HUES64 (cell line): ENCODE data around the gene COPS7A. TPM values are rescaled to one million over a fixed set of nuclear protein-coding genes. Genes with fewer than 3 reads are reported as not detected.

Experiments
- H3K27ac ChIP-seq: 2 replicates; pipeline ENCODE4 v1.7.0; 2013; ENCODE audit warnings: low read depth, low read length, inconsistent platforms
- H3K27me3 ChIP-seq: 2 replicates; pipeline ENCODE4 v1.6.1; 2013; ENCODE audit warnings: mild to moderate bottlenecking, low read length; ENCODE audit not compliant: insufficient read depth
- H3K36me3 ChIP-seq: 2 replicates; pipeline ENCODE4 v1.6.1; 2013; ENCODE audit warnings: mild to moderate bottlenecking, low read length; ENCODE audit not compliant: insufficient read depth
- H3K4me1 ChIP-seq: 2 replicates; pipeline ENCODE4 v1.6.1; 2013; ENCODE audit warnings: mild to moderate bottlenecking, low read length, moderate library complexity; ENCODE audit not compliant: insufficient read depth
- H3K4me3 ChIP-seq: 2 replicates; pipeline ENCODE4 v1.5.1; 2013; ENCODE audit warnings: mild to moderate bottlenecking, low read length, moderate library complexity
- H3K9ac ChIP-seq: 2 replicates; pipeline ENCODE4 v1.6.1; 2013; ENCODE audit warnings: mild to moderate bottlenecking, low read depth, low read length
- H3K9me3 ChIP-seq: 2 replicates; pipeline ENCODE4 v1.6.1; 2013; ENCODE audit warnings: low read depth, low read length; ENCODE audit not compliant: insufficient read depth
- WGBS: fragments of 150-250, 120-280 bp; methylation state at CpG from one replicate; pipeline ENCODE4 v1.1.7; 2013; ENCODE audit warnings: missing lambda C conversion rate; 5-methylcytosine and 5-hydroxymethylcytosine counted together
- polyA plus RNA-seq, 2 experiments: library from polyadenylated mRNA; stranded (reverse); fragments of 50-300 nt; gene quantifications; one replicate each; pipeline ENCODE4 v1.2.3, GENCODE V29; 2013

COPS7A gene
- polyA plus RNA-seq (2013, experiment 1 of 2) = 32.1 TPM
- 31.7 TPM for polyA plus RNA-seq (2013, experiment 2 of 2)

DNA sequence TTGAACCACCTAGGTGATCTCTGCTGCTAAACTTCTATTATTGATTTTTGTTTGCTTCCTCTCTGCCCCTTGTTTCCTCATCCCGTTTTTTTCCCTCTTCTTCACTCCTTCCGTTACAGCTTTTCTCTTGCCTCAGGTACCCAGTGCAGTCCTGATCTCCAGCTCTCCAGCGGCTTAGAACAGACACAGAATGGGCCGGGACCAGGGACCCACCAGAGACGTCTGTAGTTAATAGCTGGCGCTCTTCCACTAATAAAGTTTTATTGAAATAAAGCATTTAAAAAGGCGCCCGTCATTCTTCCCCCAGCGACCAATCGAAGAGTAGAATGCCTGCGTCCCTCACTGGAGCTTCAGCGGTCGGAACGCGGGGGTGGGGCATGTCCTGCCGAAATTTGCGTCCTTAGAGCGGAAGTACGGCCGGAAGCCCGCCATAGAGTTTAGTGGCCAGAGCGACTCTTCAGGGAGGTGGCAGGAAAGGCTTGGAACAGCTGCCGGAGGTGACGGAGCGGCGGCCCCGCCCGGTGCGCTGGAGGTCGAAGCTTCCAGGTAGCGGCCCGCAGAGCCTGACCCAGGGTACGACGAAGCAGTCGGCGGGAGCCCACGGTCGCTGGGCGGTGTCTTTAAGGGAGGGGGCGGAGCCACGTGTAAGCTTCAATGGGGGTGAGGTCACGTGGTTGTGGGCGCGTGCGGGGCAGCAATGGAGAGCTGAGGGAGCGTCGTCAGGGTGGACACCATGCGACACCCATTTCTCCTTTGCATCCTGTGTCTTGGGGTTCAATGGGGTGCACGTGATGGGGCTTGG lies at the start of gene COPS7A:
Gene COPS7A, plus strand, starts transcription at position 440 of the 802 bp plus-strand sequence. CDS start 611 bp downstream, outside the sequence.
- Histone ChIP-seq H3K36me3 (peaks cover 15% of the 10 kb centered on the region), H3K9me3 (no peaks in the 10 kb centered on the region), H3K4me3 (peak within 1 kb of the TSS; percentile 70), H3K9ac (peak within 1 kb of the TSS; percentile 79), H3K27ac (peak within 1 kb of the TSS; percentile 84), H3K27me3 (no peaks in the 10 kb centered on the region; the same call in 1 of the 2 replicates), H3K4me1 (no peaks in the 10 kb centered on the region; the same call in 1 of the 2 replicates)
- under 1% methylated on average over 49 of the region's 49 CpGs for WGBS

DNA sequence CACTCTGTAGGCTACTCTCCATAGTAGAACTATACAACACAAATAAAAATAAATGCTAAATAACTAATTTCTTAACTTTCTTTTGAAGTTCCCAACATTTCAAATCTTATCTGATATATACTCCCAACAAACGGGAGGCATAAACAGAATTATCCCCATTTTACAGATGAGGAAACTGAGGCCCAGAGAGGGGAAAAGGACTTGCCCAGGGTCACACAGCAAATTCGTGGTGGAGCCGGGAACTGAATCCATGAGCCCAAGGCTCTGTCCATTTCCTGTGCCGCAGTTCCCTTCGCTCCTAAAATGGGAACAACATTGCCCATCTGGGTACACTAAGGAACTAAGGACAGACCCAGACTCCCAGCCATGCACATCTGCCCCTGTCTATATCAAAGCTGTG lies 46.9 kb upstream of the COPS7A start:
- no peaks in the 10 kb centered on the region for H3K9me3 ChIP-seq

GRCh38 chr12:6684609-6685008 lies 39.2 kb upstream of the COPS7A start:
- 71% methylated on average over 6 of the region's 6 CpGs for WGBS
- Histone ChIP-seq H3K27me3 (no peaks in the 10 kb centered on the region), H3K4me3 (no peak overlapping the region), H3K36me3 (peaks cover 36% of the 10 kb centered on the region), H3K4me1 (peaks cover 9% of the 10 kb centered on the region; the same call in 1 of the 2 replicates), H3K27ac (no peak overlapping the region), H3K9ac (no peak overlapping the region), H3K9me3 (no peaks in the 10 kb centered on the region)

More for the DNA sequence above, 46.9 kb upstream of the COPS7A start:
- WGBS = 92% methylated on average over 5 of the region's 5 CpGs
- Histone ChIP-seq H3K36me3 (peaks cover 88% of the 10 kb centered on the region), H3K4me3 (no peak overlapping the region), H3K9ac (no peak overlapping the region), H3K27me3 (no peaks in the 10 kb centered on the region), H3K4me1 (no peaks in the 10 kb centered on the region), H3K27ac (no peak overlapping the region)

- 96% methylated on average over 3 of the region's 3 CpGs for WGBS
- Histone ChIP-seq H3K27ac (no peak overlapping the region), H3K9me3 (no peaks in the 10 kb centered on the region), H3K4me1 (peaks cover 12% of the 10 kb centered on the region; the same call in 1 of the 2 replicates), H3K36me3 (peaks cover 28% of the 10 kb centered on the region), H3K4me3 (no peak overlapping the region), H3K27me3 (no peaks in the 10 kb centered on the region), H3K9ac (no peak overlapping the region)
Measured at GRCh38 chr12:6685814-6686213, 38.0 kb upstream of the COPS7A start.

DNA sequence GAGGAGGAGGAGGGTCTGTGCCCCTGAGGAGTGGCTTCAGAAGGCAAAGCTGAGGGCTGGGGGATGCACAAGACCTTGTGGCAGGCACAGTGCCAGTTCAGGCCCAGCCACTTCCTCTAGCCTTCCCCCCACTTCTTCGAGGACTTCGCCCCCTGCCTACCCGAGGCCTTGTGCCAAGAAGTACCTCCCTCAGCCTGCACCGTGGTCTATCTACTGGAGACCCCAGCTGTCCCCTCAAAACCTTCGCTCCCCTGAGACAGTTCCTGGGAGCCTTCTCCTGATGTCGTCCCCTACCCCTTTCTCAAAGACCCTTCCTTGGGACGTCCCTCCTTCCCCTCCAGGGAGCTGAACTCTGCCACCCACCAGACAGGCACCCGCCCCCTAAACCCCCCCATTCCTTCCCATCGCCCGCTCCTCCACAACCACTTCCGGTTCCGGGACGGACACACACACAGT lies 35.3 kb upstream of the COPS7A start:
- no peaks in the 10 kb centered on the region for H3K9me3 ChIP-seq
- H3K9ac ChIP-seq = peak overlapping the region; percentile 97
- peaks cover 16% of the 10 kb centered on the region for H3K36me3 ChIP-seq
- peak overlapping the region; percentile 84 for H3K4me3 ChIP-seq
- under 1% methylated on average over 11 of the region's 13 CpGs for WGBS
- peak overlapping the region; percentile 99 for H3K27ac ChIP-seq
- H3K27me3 ChIP-seq = no peaks in the 10 kb centered on the region
- peaks cover 12% of the 10 kb centered on the region; the same call in 1 of the 2 replicates for H3K4me1 ChIP-seq

- Histone ChIP-seq H3K36me3 (peaks cover 13% of the 10 kb centered on the region), H3K9me3 (no peaks in the 10 kb centered on the region), H3K9ac (peak within 1 kb of the TSS; percentile 97), H3K4me3 (peak within 1 kb of the TSS; percentile 84), H3K27me3 (no peaks in the 10 kb centered on the region), H3K27ac (peak within 1 kb of the TSS; percentile 99), H3K4me1 (peaks cover 12% of the 10 kb centered on the region; the same call in 1 of the 2 replicates)
- WGBS = under 1% methylated on average over 69 of the region's 72 CpGs
Measured at GRCh38 chr12:6688999-6689882, 34.6 kb upstream of the COPS7A start, which contains the start of gene ZNF384. ZNF384 (minus strand) TSS chr12:6689375; CDS start chr12:6679520, 9,855 bp downstream.

DNA sequence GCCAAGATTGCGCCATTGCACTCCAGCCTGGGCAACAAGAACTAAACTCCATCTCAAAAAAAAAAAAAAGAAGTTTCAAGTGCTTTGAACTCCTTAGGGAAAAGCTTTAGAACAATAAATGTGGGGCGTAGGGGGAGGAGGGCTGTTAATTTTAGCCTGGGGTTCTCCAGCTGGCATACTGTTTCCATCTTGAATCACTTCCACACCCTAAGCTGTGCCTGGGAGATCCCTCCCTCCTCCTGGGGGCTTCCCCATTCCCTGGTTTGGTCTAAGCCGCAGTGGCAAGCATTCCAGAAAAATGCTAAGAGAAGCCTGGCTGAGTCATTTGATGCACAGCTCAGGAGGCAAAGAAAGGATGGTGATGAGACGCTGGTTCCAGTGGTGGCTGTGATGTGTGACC lies 32.4 kb upstream of the COPS7A start:
- H3K4me3 ChIP-seq = no peak overlapping the region
- H3K27me3 ChIP-seq = no peaks in the 10 kb centered on the region
- H3K27ac ChIP-seq = no peak overlapping the region
- no peak overlapping the region for H3K9ac ChIP-seq
- WGBS = 80% methylated on average over 2 of the region's 4 CpGs
- no peaks in the 10 kb centered on the region for H3K9me3 ChIP-seq
- peaks cover 12% of the 10 kb centered on the region; the same call in 1 of the 2 replicates for H3K4me1 ChIP-seq
- peaks cover 3% of the 10 kb centered on the region for H3K36me3 ChIP-seq

GRCh38 chr12:6692888-6693287 lies 31.0 kb upstream of the COPS7A start:
- Histone ChIP-seq H3K9me3 (no peaks in the 10 kb centered on the region), H3K9ac (no peak overlapping the region), H3K4me1 (peaks cover 7% of the 10 kb centered on the region; the same call in 1 of the 2 replicates), H3K36me3 (peaks cover 2% of the 10 kb centered on the region; the same call in 1 of the 2 replicates), H3K27me3 (no peaks in the 10 kb centered on the region), H3K4me3 (no peak overlapping the region), H3K27ac (no peak overlapping the region)
- WGBS = 79% methylated on average over 2 of the region's 2 CpGs

DNA sequence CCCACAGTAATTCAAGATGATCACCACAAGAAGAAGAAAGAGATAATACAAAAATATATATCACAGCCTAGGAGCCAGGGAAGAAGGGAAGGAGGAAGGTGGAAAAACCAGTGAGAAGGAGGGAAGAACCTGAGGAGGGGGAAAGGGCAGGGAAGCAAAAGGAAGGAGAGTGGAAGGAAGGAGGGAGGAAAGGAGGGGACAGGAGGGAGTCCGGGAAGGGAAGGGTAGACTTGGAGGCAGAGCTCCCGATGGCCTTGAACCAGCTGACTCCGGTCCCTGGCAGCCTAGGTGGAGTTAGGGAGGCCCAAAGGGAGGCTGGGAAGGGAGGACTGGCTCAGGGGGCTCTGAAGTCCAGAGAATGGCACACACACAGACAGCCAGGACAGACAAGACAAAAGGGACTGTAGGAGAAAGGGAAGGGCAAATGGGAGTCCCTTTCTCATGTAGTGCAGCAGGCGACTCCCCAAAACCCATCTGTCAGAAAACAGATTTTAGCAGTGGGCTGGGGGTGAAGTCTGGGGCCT lies 30.0 kb upstream of the COPS7A start:
- no peaks in the 10 kb centered on the region for H3K9me3 ChIP-seq
- H3K4me3 ChIP-seq = no peak overlapping the region
- peaks cover 2% of the 10 kb centered on the region; the same call in 1 of the 2 replicates for H3K36me3 ChIP-seq
- H3K27ac ChIP-seq = no peak overlapping the region
- no peaks in the 10 kb centered on the region; the same call in 1 of the 2 replicates for H3K27me3 ChIP-seq
- H3K4me1 ChIP-seq = 0 out of 2 replicates have a peak, but pooled peaks cover 3% of the 10 kb centered on the region
- WGBS = 84% methylated on average over 3 of the region's 4 CpGs
- H3K9ac ChIP-seq = no peak overlapping the region

DNA sequence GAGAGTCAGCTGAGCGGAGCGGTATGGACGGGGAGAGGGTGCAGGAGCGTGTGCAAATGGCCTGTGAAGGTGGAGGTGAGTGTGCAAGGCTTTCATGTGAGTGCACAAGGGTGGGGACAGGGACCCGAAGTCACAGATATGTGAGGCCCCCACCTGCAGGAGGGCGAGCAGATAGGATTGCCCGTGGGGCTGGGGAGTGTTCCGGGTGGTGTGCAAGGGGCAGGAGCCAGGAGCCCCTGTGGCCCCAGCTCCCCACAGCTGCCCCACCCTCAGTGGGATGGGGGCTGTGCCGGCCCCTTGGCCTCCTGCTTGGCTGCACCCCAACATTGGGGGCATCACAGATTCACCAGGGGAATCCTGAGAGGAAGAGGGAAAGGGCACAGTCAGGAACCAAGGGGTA lies 29.1 kb upstream of the COPS7A start:
- Histone ChIP-seq H3K4me3 (no peak overlapping the region), H3K36me3 (peaks cover 2% of the 10 kb centered on the region; the same call in 1 of the 2 replicates), H3K9me3 (no peaks in the 10 kb centered on the region), H3K4me1 (peaks cover 7% of the 10 kb centered on the region; the same call in 1 of the 2 replicates), H3K27me3 (peaks cover 7% of the 10 kb centered on the region), H3K27ac (no peak overlapping the region), H3K9ac (no peak overlapping the region)
- WGBS = 87% methylated on average over 9 of the region's 9 CpGs
